Neural progenitor cell (in vitro differentiated cells): ENCODE results near the gene ZNF831. TPM values are rescaled to one million over a fixed set of nuclear protein-coding genes. Genes with fewer than 3 reads are reported as not detected.
A peak's percentile ranks its signal among the peaks of the same experiment; 100 is the strongest.

Source experiments
- DNase-seq: peaks from one replicate; pipeline ENCODE4 v3.0.0-alpha.2; 2016; ENCODE audit warnings: low spot score
- H2AFZ ChIP-seq: fragments of 200-600 bp; sonication (generic); replicated peaks from 2 replicates; pipeline ENCODE4 v1.6.1; 2016; ENCODE audit warnings: antibody characterized with exemption
- H3F3A ChIP-seq: fragments of 200-600 bp; sonication (generic); 2 replicates; pipeline ENCODE4 v1.6.1; 2016; ENCODE audit warnings: antibody characterized with exemption, low read depth
- H3K27ac ChIP-seq: fragments of 200-600 bp; sonication (generic); 2 replicates; pipeline ENCODE4 v1.5.1; 2016; ENCODE audit warnings: mild to moderate bottlenecking
- H3K27me3 ChIP-seq: fragments of 200-600 bp; sonication (generic); 2 replicates; pipeline ENCODE4 v1.6.1; 2016; ENCODE audit warnings: mild to moderate bottlenecking, moderate library complexity
- H3K36me3 ChIP-seq: fragments of 200-600 bp; sonication (generic); 2 replicates; pipeline ENCODE4 v1.5.1; 2016
- H3K4me1 ChIP-seq: fragments of 200-600 bp; sonication (generic); 2 replicates; pipeline ENCODE4 v1.6.1; 2016; ENCODE audit warnings: mixed run types
- H3K4me2 ChIP-seq: fragments of 200-600 bp; sonication (generic); 2 replicates; pipeline ENCODE4 v1.6.1; 2016
- H3K4me3 ChIP-seq: fragments of 200-600 bp; sonication (generic); 2 replicates; pipeline ENCODE4 v1.5.1; 2016
- H3K79me2 ChIP-seq: fragments of 200-600 bp; sonication (generic); 2 replicates; pipeline ENCODE4 v1.6.1; 2016; ENCODE audit warnings: low read depth
- H3K9ac ChIP-seq: fragments of 200-600 bp; sonication (generic); 2 replicates; pipeline ENCODE4 v1.6.1; 2016
- H3K9me3 ChIP-seq: fragments of 200-600 bp; sonication (generic); 2 replicates; pipeline ENCODE4 v1.5.1; 2016; ENCODE audit warnings: low read depth
- H4K20me1 ChIP-seq: fragments of 200-600 bp; sonication (generic); 2 replicates; pipeline ENCODE4 v1.6.1; 2016; ENCODE audit warnings: low read depth
- H3K27ac Mint-ChIP-seq: 3 replicates; pipeline ENCODE4 v1.8.0; 2021; ENCODE audit warnings: mixed read lengths
- H3K27me3 Mint-ChIP-seq: 2 replicates; pipeline ENCODE4 v1.8.0; 2022; ENCODE audit warnings: low read depth, mild to moderate bottlenecking, inconsistent platforms, moderate library complexity, mixed read lengths; ENCODE audit not compliant: insufficient read depth
- H3K36me3 Mint-ChIP-seq: 3 replicates; pipeline ENCODE4 v1.8.0; 2021; ENCODE audit warnings: mixed read lengths
- H3K4me1 Mint-ChIP-seq: 3 replicates; pipeline ENCODE4 v1.8.0; 2021; ENCODE audit warnings: mixed read lengths
- H3K4me3 Mint-ChIP-seq: 3 replicates; pipeline ENCODE4 v1.8.0; 2021; ENCODE audit warnings: mild to moderate bottlenecking, moderate library complexity, mixed read lengths
- H3K9me3 Mint-ChIP-seq: 3 replicates; pipeline ENCODE4 v1.8.0; 2020; ENCODE audit warnings: mixed read lengths
- CTCF ChIP-seq: fragments of 200-600 bp; sonication (generic); IDR thresholded peaks from 2 replicates; pipeline ENCODE4 v1.5.1; 2017; ENCODE audit warnings: antibody characterized with exemption, mild to moderate bottlenecking
- EZH2 ChIP-seq: fragments of 200-600 bp; sonication (generic); IDR thresholded peaks from 2 replicates; pipeline ENCODE4 v1.6.1; 2017; ENCODE audit warnings: antibody characterized with exemption, mild to moderate bottlenecking, moderate library complexity
- EZH2phosphoT487 ChIP-seq: fragments of 200-600 bp; sonication (generic); IDR thresholded peaks from 2 replicates; pipeline ENCODE4 v1.6.1; 2017; ENCODE audit warnings: antibody characterized with exemption
- total RNA-seq: library from RNA; depleted of rRNA; stranded (reverse); fragments of >200 nt; gene quantifications from 2 replicates; pipeline ENCODE4 v1.2.3, GENCODE V29; 2015; ENCODE audit warnings: low replicate concordance

ZNF831 gene
- total RNA-seq, 1 donor from 2014 or later, result not detected

- peaks cover 10% of the 10 kb centered on the region for H3F3A ChIP-seq
- Mint-ChIP-seq H3K36me3 (no peaks in the 10 kb centered on the region), H3K4me3 (no peak overlapping the region), H3K27me3 (peaks cover 2% of the 10 kb centered on the region), H3K27ac (no peak overlapping the region), H3K9me3 (peaks cover 2% of the 10 kb centered on the region), H3K4me1 (peaks cover 32% of the 10 kb centered on the region)
- H3K27ac ChIP-seq, result no peak overlapping the region
- H4K20me1 ChIP-seq, result no peaks in the 10 kb centered on the region
- no peaks in the 10 kb centered on the region for H3K79me2 ChIP-seq
- no peak overlapping the region for H3K4me3 ChIP-seq
- TF ChIP-seq EZH2phosphoT487 (no peak), EZH2 (no peak), CTCF (no peak)
- peaks cover 32% of the 10 kb centered on the region for H3K4me1 ChIP-seq
- no peak for DNase-seq
- H3K9me3 ChIP-seq, result no peaks in the 10 kb centered on the region
- no peaks in the 10 kb centered on the region for H3K36me3 ChIP-seq
- no peaks in the 10 kb centered on the region for H3K27me3 ChIP-seq
- H3K4me2 ChIP-seq, result no peak overlapping the region
- no peak overlapping the region for H3K9ac ChIP-seq
- no peak overlapping the region for H2AFZ ChIP-seq
These were observed 51.3 kb downstream of the ZNF831 start for GRCh38 chr20:59214606-59215547.

- no peak overlapping the region for H3K27ac Mint-ChIP-seq
- peaks cover 3% of the 10 kb centered on the region for H3K9me3 Mint-ChIP-seq
- Histone ChIP-seq H3K4me1 (peaks cover 32% of the 10 kb centered on the region), H2AFZ (no peak overlapping the region), H3K36me3 (no peaks in the 10 kb centered on the region), H4K20me1 (no peaks in the 10 kb centered on the region), H3K9ac (no peak overlapping the region), H3K27me3 (peaks cover 18% of the 10 kb centered on the region), H3F3A (peaks cover 10% of the 10 kb centered on the region), H3K79me2 (no peaks in the 10 kb centered on the region), H3K4me2 (no peak overlapping the region), H3K9me3 (no peaks in the 10 kb centered on the region), H3K27ac (no peak overlapping the region), H3K4me3 (no peak overlapping the region)
- TF ChIP-seq EZH2, result no peak
- no peak for TF ChIP-seq CTCF
- TF ChIP-seq EZH2phosphoT487, result no peak
- H3K4me1 Mint-ChIP-seq, result peaks cover 31% of the 10 kb centered on the region
- no peaks in the 10 kb centered on the region for H3K36me3 Mint-ChIP-seq
- no peak for DNase-seq
- H3K4me3 Mint-ChIP-seq, result no peak overlapping the region
- peaks cover 2% of the 10 kb centered on the region for H3K27me3 Mint-ChIP-seq
These were observed 53.6 kb downstream of the ZNF831 start for GRCh38 chr20:59217173-59217572.

GRCh38 chr20:59217794-59218280, 54.2 kb downstream of the ZNF831 start:
- Mint-ChIP-seq H3K9me3 (peaks cover 3% of the 10 kb centered on the region), H3K4me3 (no peak overlapping the region), H3K4me1 (peaks cover 32% of the 10 kb centered on the region), H3K36me3 (no peaks in the 10 kb centered on the region), H3K27ac (no peak overlapping the region), H3K27me3 (peaks cover 5% of the 10 kb centered on the region)
- peak overlapping the region; percentile 63 for H3K4me2 ChIP-seq
- no peak for DNase-seq
- no peak for TF ChIP-seq EZH2
- TF ChIP-seq CTCF, result no peak
- peak overlapping the region; percentile 8 for H3K27ac ChIP-seq
- no peak overlapping the region for H3K9ac ChIP-seq
- H3K27me3 ChIP-seq, result peaks cover 20% of the 10 kb centered on the region
- H3K36me3 ChIP-seq, result no peaks in the 10 kb centered on the region
- no peaks in the 10 kb centered on the region for H3K79me2 ChIP-seq
- peaks cover 32% of the 10 kb centered on the region for H3K4me1 ChIP-seq
- no peak overlapping the region for H2AFZ ChIP-seq
- H3K9me3 ChIP-seq, result no peaks in the 10 kb centered on the region
- peaks cover 10% of the 10 kb centered on the region for H3F3A ChIP-seq
- no peak overlapping the region for H3K4me3 ChIP-seq
- H4K20me1 ChIP-seq, result no peaks in the 10 kb centered on the region
